H1 (cell line): ENCODE data around the gene CEP290. TPM values are rescaled to one million over a fixed set of nuclear protein-coding genes. Genes with fewer than 3 reads are reported as not detected.

ENCODE experiments used
- CTCF ChIA-PET: fragments of 300-600 bp; sonication (Branson Sonifier 250); formaldehyde crosslinking; loops from one replicate; lab custom pipeline; 2021; ENCODE audit not compliant: partially characterized antibody; lab: Charles Lee
- POLR2A ChIA-PET: fragments of 300-600 bp; sonication (Branson Sonifier 250); formaldehyde crosslinking; loops from one replicate; lab custom pipeline; 2021; ENCODE audit warnings: inconsistent platforms; ENCODE audit not compliant: partially characterized antibody; lab: Charles Lee
- DNase-seq, 2 experiments: peaks; one replicate each; pipeline versions ENCODE4 v3.0.0 to v3.0.0-alpha.2; 2010 to 2022; ENCODE audit warnings: low spot score in 2 of 2, low read depth in 1 of 2, mixed read lengths in 1 of 2
- FAIRE-seq: peaks from 2 replicates; lab custom pipeline; 2011; peaks lifted over from hg19 to GRCh38; lab: Jason Lieb, UNC
- H2AFZ ChIP-seq: 2 replicates; pipeline ENCODE4 v1.8.1; 2012; ENCODE audit warnings: low read length, inconsistent platforms
- H2AK5ac ChIP-seq: 2 replicates; pipeline ENCODE4 v1.6.1; 2013; ENCODE audit warnings: low read depth, low read length
- H2BK120ac ChIP-seq: replicated peaks from 2 replicates; pipeline ENCODE3; 2013; ENCODE audit warnings: low read depth, low read length, inconsistent platforms
- H2BK12ac ChIP-seq: 2 replicates; pipeline ENCODE4 v1.6.1; 2013; ENCODE audit warnings: low read depth, low read length
- H2BK15ac ChIP-seq: 2 replicates; pipeline ENCODE4 v1.6.1; 2013; ENCODE audit warnings: low read length
- H2BK20ac ChIP-seq: 2 replicates; pipeline ENCODE4 v1.6.1; 2013; ENCODE audit warnings: low read length
- H2BK5ac ChIP-seq: 2 replicates; pipeline ENCODE4 v1.6.1; 2013; ENCODE audit warnings: low read depth, low read length
- H3K14ac ChIP-seq: 2 replicates; pipeline ENCODE4 v1.6.1; 2013; ENCODE audit warnings: inconsistent platforms; ENCODE audit not compliant: insufficient read length
- H3K18ac ChIP-seq: 2 replicates; pipeline ENCODE4 v1.6.1; 2013; ENCODE audit warnings: low read length; ENCODE audit errors: extremely low read depth
- H3K23ac ChIP-seq: 2 replicates; pipeline ENCODE4 v1.6.1; 2013; ENCODE audit warnings: inconsistent platforms; ENCODE audit not compliant: insufficient read length
- H3K23me2 ChIP-seq: 2 replicates; pipeline ENCODE4 v1.6.1; 2013; ENCODE audit warnings: low read depth, low read length
- H3K27ac ChIP-seq: 2 replicates; pipeline ENCODE4 v1.6.1; 2011; ENCODE audit warnings: low read depth, low read length, inconsistent platforms
- H3K27me3 ChIP-seq, 4 experiments: replicated peaks in 1 of 4; 1 replicate in 1 of 4; 2 replicates in 3 of 4; pipeline versions ENCODE4 v1.6.1 to v1.8.1; 2011 to 2013; ENCODE audit warnings: low read length in 3 of 4, mild to moderate bottlenecking in 3 of 4, inconsistent platforms in 2 of 4, mixed read lengths in 2 of 4, moderate library complexity in 1 of 4; ENCODE audit not compliant: control insufficient read depth in 3 of 4, insufficient read depth in 3 of 4; ENCODE audit errors: extremely low read depth in 1 of 4
- H3K36me3 ChIP-seq, 4 experiments: 2 replicates each; pipeline versions ENCODE4 v1.6.1 to v1.8.1; 2011 to 2013; ENCODE audit warnings: mild to moderate bottlenecking in 4 of 4, low read length in 3 of 4, moderate library complexity in 2 of 4, control low read depth in 1 of 4, inconsistent platforms in 1 of 4; ENCODE audit not compliant: insufficient read depth in 4 of 4, control insufficient read depth in 2 of 4
- H3K4ac ChIP-seq: replicated peaks from 2 replicates; pipeline ENCODE3; 2013; ENCODE audit warnings: low read length, low read depth, mixed read lengths, inconsistent platforms; ENCODE audit not compliant: insufficient read length
- H3K4me1 ChIP-seq, 4 experiments: replicated peaks in 1 of 4; 1 replicate in 1 of 4; 2 replicates in 3 of 4; pipeline versions ENCODE4 v1.6.1 to v1.8.1; 2011 to 2013; ENCODE audit warnings: low read length in 3 of 4, inconsistent platforms in 2 of 4, mixed read lengths in 1 of 4; ENCODE audit not compliant: insufficient read depth in 4 of 4, control insufficient read depth in 3 of 4
- H3K4me2 ChIP-seq, 2 experiments: 2 replicates each; pipeline versions ENCODE4 v1.6.1 to v1.8.1; 2011 to 2013; ENCODE audit warnings: low read depth in 2 of 2, low read length in 2 of 2, control low read depth in 1 of 2, inconsistent platforms in 1 of 2, mild to moderate bottlenecking in 1 of 2; ENCODE audit not compliant: insufficient read depth in 1 of 2
- H3K4me3 ChIP-seq, 4 experiments: fragments of 200-600, 300-600 bp in 1 of 4; sonication (generic), shearing (Covaris generic), sonication (Bioruptor Twin) in 1 of 4; 2 replicates each; pipeline versions ENCODE4 v1.5.1 to v1.8.1; 2011 to 2016; ENCODE audit warnings: low read length in 4 of 4, low read depth in 3 of 4, control low read depth in 2 of 4, inconsistent platforms in 2 of 4, mild to moderate bottlenecking in 2 of 4, mixed read lengths in 1 of 4, moderate library complexity in 1 of 4; ENCODE audit not compliant: insufficient read depth in 2 of 4; ENCODE audit errors: extremely low read depth in 1 of 4
- H3K56ac ChIP-seq: replicated peaks from 2 replicates; pipeline ENCODE3; 2013; ENCODE audit warnings: low read depth, mild to moderate bottlenecking, mixed read lengths, low read length, inconsistent platforms; ENCODE audit not compliant: insufficient read length
- H3K79me1 ChIP-seq: 2 replicates; pipeline ENCODE4 v1.6.1; 2013; ENCODE audit warnings: low read depth, low read length, control low read depth
- H3K79me2 ChIP-seq, 2 experiments: 2 replicates each; pipeline versions ENCODE4 v1.6.1 to v1.8.1; 2012 to 2013; ENCODE audit warnings: low read length in 2 of 2, mild to moderate bottlenecking in 2 of 2, inconsistent platforms in 1 of 2; ENCODE audit not compliant: insufficient read depth in 2 of 2, control insufficient read depth in 1 of 2
- H3K9ac ChIP-seq, 4 experiments: replicated peaks in 1 of 4; 1 replicate in 1 of 4; 2 replicates in 3 of 4; pipeline versions ENCODE4 v1.6.1 to v1.8.1; 2011 to 2013; ENCODE audit warnings: low read depth in 3 of 4, low read length in 3 of 4, control low read depth in 2 of 4, mild to moderate bottlenecking in 2 of 4, moderate library complexity in 2 of 4, inconsistent platforms in 1 of 4; ENCODE audit errors: extremely low read depth in 1 of 4
- H3K9me3 ChIP-seq, 2 experiments: 2 replicates each; pipeline versions ENCODE4 v1.6.1 to v1.8.1; 2012 to 2013; ENCODE audit warnings: mild to moderate bottlenecking in 2 of 2, moderate library complexity in 2 of 2, control low read depth in 1 of 2, inconsistent platforms in 1 of 2, low read depth in 1 of 2, low read length in 1 of 2, mixed read lengths in 1 of 2; ENCODE audit not compliant: insufficient read depth in 2 of 2
- H4K20me1 ChIP-seq, 2 experiments: replicated peaks in 1 of 2; 2 replicates each; pipeline versions ENCODE3 to v1.8.1; 2011 to 2013; ENCODE audit warnings: inconsistent platforms in 2 of 2, low read length in 2 of 2, mild to moderate bottlenecking in 1 of 2; ENCODE audit not compliant: insufficient read depth in 2 of 2, control insufficient read depth in 1 of 2
- H4K5ac ChIP-seq: 2 replicates; pipeline ENCODE4 v1.6.1; 2013; ENCODE audit warnings: low read length, low read depth, mixed read lengths, inconsistent platforms; ENCODE audit not compliant: insufficient read length
- H4K8ac ChIP-seq: 2 replicates; pipeline ENCODE4 v1.8.0; 2013; ENCODE audit warnings: mild to moderate bottlenecking, moderate library complexity, low read length, inconsistent platforms; ENCODE audit not compliant: insufficient read depth; ENCODE audit errors: extremely low read depth
- H4K91ac ChIP-seq: replicated peaks from 2 replicates; pipeline ENCODE3; 2013; ENCODE audit warnings: low read length, mixed read lengths, inconsistent platforms; ENCODE audit not compliant: insufficient read length
- EP300 ChIP-seq, 2 experiments: IDR thresholded peaks; 1 replicate in 1 of 2; 2 replicates in 1 of 2; pipeline ENCODE4 v1.6.1; 2011 to 2012; ENCODE audit warnings: low read depth in 2 of 2, low read length in 2 of 2, mild to moderate bottlenecking in 2 of 2, borderline replicate concordance in 1 of 2, inconsistent platforms in 1 of 2, moderate library complexity in 1 of 2
- NANOG ChIP-seq: IDR thresholded peaks from 2 replicates; pipeline ENCODE4 v1.6.1; 2011; ENCODE audit warnings: low read length, low read depth, mild to moderate bottlenecking, inconsistent platforms; ENCODE audit not compliant: insufficient read depth, poor library complexity, severe bottlenecking
- SP1 ChIP-seq: IDR thresholded peaks from 2 replicates; pipeline ENCODE4 v1.6.1; 2011; ENCODE audit warnings: low read depth, low read length
- YY1 ChIP-seq: IDR thresholded peaks from 2 replicates; pipeline ENCODE4 v1.6.1; 2011; ENCODE audit warnings: low read depth, mild to moderate bottlenecking, low read length
- WGBS, 2 experiments: shearing (Covaris generic) in 1 of 2; methylation state at CpG; one replicate each; pipeline versions ENCODE4 v1.1.6 to v1.1.7; 2013 to 2015; ENCODE audit warnings: low lambda C conversion rate in 2 of 2, mixed read lengths in 2 of 2, inconsistent platforms in 1 of 2, low coverage in 1 of 2, missing lambda C conversion rate in 1 of 2; ENCODE audit not compliant: insufficient replicate concordance in 2 of 2, insufficient coverage in 1 of 2, insufficient read length in 1 of 2; ENCODE audit errors: extremely low coverage in 1 of 2, missing lambda C conversion rate in 1 of 2; 5-methylcytosine and 5-hydroxymethylcytosine counted together
- polyA plus RNA-seq, 7 experiments: library from polyadenylated mRNA; depleted of rRNA in 3 of 7; stranded (reverse) in 5 of 7; unstranded in 2 of 7; fragments of >200 nt in 5 of 7; fragments of 200-250 nt in 2 of 7; gene quantifications; 1 replicate in 5 of 7; 2 replicates in 1 of 7; 4 replicates in 1 of 7; pipeline versions ENCODE4 v1.2.1 to v1.2.3, GENCODE V29; 2011 to 2013; ENCODE audit warnings: missing spikeins in 2 of 7, mixed read lengths in 2 of 7
- total RNA-seq: library from RNA; stranded (reverse); fragmentation: NEBNext Ultra II Directional; extraction: Animal tissue kit (Norgen Biotek cat#: 25700); gene quantifications from 2 replicates; pipeline ENCODE4 v1.2.1, GENCODE V29; 2021

The CEP290 gene
- total and polyA plus RNA-seq, 2 of the 8 experiments (the other 6 are each of a cell fraction or from before 2014, with no cell fraction given), result 2.1 to 5.9 TPM

DNA sequence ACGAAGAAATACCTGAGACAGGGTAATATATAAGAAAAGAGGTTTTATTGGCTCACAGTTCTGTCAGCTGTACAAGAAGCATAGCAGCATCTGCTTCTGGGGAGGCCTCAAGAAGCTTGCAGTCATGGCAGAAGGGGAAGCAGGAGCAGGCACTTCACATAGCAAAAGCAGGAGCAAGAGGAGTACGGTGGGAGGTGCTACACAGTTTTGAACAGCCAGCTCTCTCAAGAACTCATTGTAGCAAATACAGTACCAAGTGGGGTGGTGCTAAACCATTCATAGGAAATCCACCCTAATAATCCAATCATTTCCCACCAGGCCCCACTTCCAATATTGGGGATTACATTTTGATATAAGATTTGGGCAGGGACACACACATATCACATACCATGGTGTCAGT is 8.2 kb upstream of the CEP290 start:
- Histone ChIP-seq H4K8ac (no peak overlapping the region), H3K79me1 (no peaks in the 10 kb centered on the region), H3K4ac (no peak overlapping the region), H3K56ac (no peak overlapping the region), H2BK15ac (no peak overlapping the region), H4K91ac (no peak overlapping the region), H2BK20ac (no peak overlapping the region), H2BK120ac (no peak overlapping the region), H4K20me1 (no peaks in the 10 kb centered on the region), H3K27me3 (no peaks in the 10 kb centered on the region), H3K23me2 (no peaks in the 10 kb centered on the region), H3K9me3 (no peaks in the 10 kb centered on the region), H3K4me1 (peaks cover 0 to 9% (median 5%) of the 10 kb centered on the region in 4 experiments; a peak in 3 of 7 replicates), H3K9ac (no peak overlapping the region), H3K4me3 (no peak overlapping the region), H3K79me2 (peaks cover 0 to 56% of the 10 kb centered on the region in 2 experiments; a peak in 2 of 4 replicates), H2AK5ac (no peak overlapping the region), H2AFZ (no peak overlapping the region), H3K36me3 (peaks cover 0 to 7% (median 0%) of the 10 kb centered on the region in 4 experiments; a peak in 1 of 8 replicates), H2BK5ac (no peak overlapping the region), H3K4me2 (no peak overlapping the region), H2BK12ac (no peak overlapping the region), H3K23ac (no peak overlapping the region), H4K5ac (no peak overlapping the region), H3K14ac (no peak overlapping the region), H3K18ac (no peak overlapping the region), H3K27ac (no peak overlapping the region)
- TF ChIP-seq EP300 (IDR thresholded peaks at IDR 0.05; ENCODE audit: borderline replicate concordance in 1 of 2, low read depth in 2 of 2, low read length in 2 of 2) (peak in 1 of 2 experiments; percentile 68; a peak in 1 of 3 replicates), YY1 (no peak), SP1 (no peak), NANOG (no peak)
- no peak for FAIRE-seq
- ChIA-PET POLR2A (no interaction called here), CTCF (interaction anchor here (0.5 kb wide), 1 partner anchor 210 kb away, joined by 4 read pairs; no protein-coding TSS in a partner anchor)
- no peak for DNase-seq
- 86% methylated on average over 2 of the region's 2 CpGs; no CpG with 5 or more reads in 1 of the 2 experiments for WGBS, 2 experiments
